Neuronal stem cell (in vitro differentiated cells): ENCODE data around the gene LRMDA.

ENCODE experiments used
- DNase-seq: peaks from one replicate; pipeline ENCODE4 v3.0.0-alpha.2; 2013; ENCODE audit warnings: low spot score
- H2AFZ ChIP-seq: one replicate; pipeline ENCODE4 v1.6.1; 2013; ENCODE audit warnings: mild to moderate bottlenecking, low read length, inconsistent platforms
- H2AK5ac ChIP-seq: 2 replicates; pipeline ENCODE4 v1.6.1; 2013; ENCODE audit warnings: low read depth, mild to moderate bottlenecking, inconsistent platforms, low read length, moderate library complexity, mixed read lengths
- H2BK120ac ChIP-seq: 2 replicates; pipeline ENCODE4 v1.6.1; 2013; ENCODE audit warnings: low read depth, mild to moderate bottlenecking, inconsistent platforms, low read length, moderate library complexity, mixed read lengths
- H2BK12ac ChIP-seq: one replicate; pipeline ENCODE4 v1.6.1; 2013; ENCODE audit warnings: low read length, inconsistent platforms
- H2BK15ac ChIP-seq: 2 replicates; pipeline ENCODE4 v1.6.1; 2013; ENCODE audit warnings: mild to moderate bottlenecking, low read length, inconsistent platforms, mixed read lengths
- H2BK5ac ChIP-seq: one replicate; pipeline ENCODE4 v1.6.1; 2013; ENCODE audit warnings: inconsistent platforms, mild to moderate bottlenecking, low read length, moderate library complexity
- H3K14ac ChIP-seq: one replicate; pipeline ENCODE4 v1.6.1; 2013; ENCODE audit warnings: low read length, inconsistent platforms
- H3K18ac ChIP-seq: 2 replicates; pipeline ENCODE4 v1.6.1; 2013; ENCODE audit warnings: low read length, inconsistent platforms
- H3K23ac ChIP-seq: 2 replicates; pipeline ENCODE4 v1.6.1; 2013; ENCODE audit warnings: low read depth, mild to moderate bottlenecking, mixed read lengths, low read length, inconsistent platforms; ENCODE audit not compliant: poor library complexity
- H3K27ac ChIP-seq: replicated peaks from 3 replicates; pipeline ENCODE4 v1.5.1; 2013; ENCODE audit warnings: low read length, inconsistent platforms
- H3K27me3 ChIP-seq, 3 experiments: 2 replicates each; pipeline ENCODE4 v1.6.1; 2013; ENCODE audit warnings: low read length in 3 of 3, mild to moderate bottlenecking in 2 of 3, inconsistent platforms in 1 of 3, low read depth in 1 of 3, mixed read lengths in 1 of 3, moderate library complexity in 1 of 3; ENCODE audit not compliant: control insufficient read depth in 3 of 3, insufficient read depth in 3 of 3
- H3K36me3 ChIP-seq, 2 donors: replicated peaks in 1 of 2; 2 replicates each; pipeline ENCODE4 v1.6.1; 2013; ENCODE audit warnings: low read length in 2 of 2; ENCODE audit not compliant: control insufficient read depth in 2 of 2, insufficient read depth in 2 of 2
- H3K4ac ChIP-seq: 2 replicates; pipeline ENCODE4 v1.6.1; 2013; ENCODE audit warnings: inconsistent platforms, mild to moderate bottlenecking, low read length, moderate library complexity
- H3K4me1 ChIP-seq, 2 donors: 1 replicate in 1 of 2; 2 replicates in 1 of 2; pipeline ENCODE4 v1.6.1; 2013; ENCODE audit warnings: low read length in 2 of 2, low read depth in 1 of 2; ENCODE audit not compliant: control insufficient read depth in 2 of 2, insufficient read depth in 1 of 2
- H3K4me2 ChIP-seq: one replicate; pipeline ENCODE4 v1.6.1; 2013; ENCODE audit warnings: mild to moderate bottlenecking, low read length, inconsistent platforms; ENCODE audit not compliant: insufficient read depth, poor library complexity, severe bottlenecking
- H3K4me3 ChIP-seq, 2 donors: 2 replicates each; pipeline ENCODE4 v1.5.1; 2013; ENCODE audit warnings: low read length in 2 of 2, mild to moderate bottlenecking in 2 of 2, inconsistent platforms in 1 of 2, moderate library complexity in 1 of 2
- H3K79me1 ChIP-seq: one replicate; pipeline ENCODE4 v1.6.1; 2013; ENCODE audit warnings: low read depth, mild to moderate bottlenecking, inconsistent platforms, low read length, moderate library complexity
- H3K9ac ChIP-seq: one replicate; pipeline ENCODE4 v1.6.1; 2013; ENCODE audit warnings: mild to moderate bottlenecking, low read depth, low read length, inconsistent platforms; ENCODE audit not compliant: poor library complexity
- H3K9me3 ChIP-seq, 2 donors: replicated peaks in 1 of 2; 2 replicates each; pipeline versions ENCODE3 to v1.6.1; 2013; ENCODE audit warnings: low read length in 2 of 2, mild to moderate bottlenecking in 2 of 2, inconsistent platforms in 1 of 2, low read depth in 1 of 2, mixed read lengths in 1 of 2, moderate library complexity in 1 of 2; ENCODE audit not compliant: control insufficient read depth in 2 of 2, insufficient read depth in 1 of 2
- H4K8ac ChIP-seq: one replicate; pipeline ENCODE4 v1.6.1; 2013; ENCODE audit warnings: low read depth, mild to moderate bottlenecking, inconsistent platforms, low read length, moderate library complexity
- H4K91ac ChIP-seq: one replicate; pipeline ENCODE4 v1.6.1; 2013; ENCODE audit warnings: low read length, low read depth, mild to moderate bottlenecking, inconsistent platforms; ENCODE audit not compliant: poor library complexity
- WGBS, 2 donors: extraction: QIAGEN DNeasy Blood & Tissue Kit; methylation state at CpG; one replicate each; pipeline ENCODE4 v1.1.7; 2013; ENCODE audit warnings: missing lambda C conversion rate in 2 of 2, mixed read lengths in 1 of 2; ENCODE audit not compliant: insufficient read length in 2 of 2, insufficient replicate concordance in 1 of 2; ENCODE audit errors: extremely low coverage in 2 of 2; 5-methylcytosine and 5-hydroxymethylcytosine counted together

LRMDA gene

GRCh38 chr10:75948583-75948982, 517.2 kb downstream of the LRMDA start:
- WGBS, 2 donors, result no CpG with 5 or more reads among the region's 3 CpGs
- Histone ChIP-seq H2AK5ac (no peak overlapping the region), H3K9ac (no peak overlapping the region), H3K14ac (no peak overlapping the region), H2BK15ac (no peak overlapping the region), H3K9me3 (no peaks in the 10 kb centered on the region), H3K4me1 (peaks cover 0 to 1% of the 10 kb centered on the region in 2 donors), H3K27ac (no peak overlapping the region), H3K36me3 (no peaks in the 10 kb centered on the region), H3K4me3 (no peak overlapping the region), H3K4me2 (no peak overlapping the region), H2BK120ac (no peak overlapping the region), H2AFZ (no peak overlapping the region), H2BK12ac (no peak overlapping the region), H3K27me3 (no peaks in the 10 kb centered on the region), H3K18ac (no peak overlapping the region), H3K23ac (no peak overlapping the region), H4K8ac (no peak overlapping the region), H3K79me1 (no peaks in the 10 kb centered on the region), H3K4ac (no peak overlapping the region), H4K91ac (no peak overlapping the region), H2BK5ac (no peak overlapping the region)
- DNase-seq, result no peak

GRCh38 chr10:75950307-75950706, 518.9 kb downstream of the LRMDA start:
- no peak overlapping the region for H3K23ac ChIP-seq
- H3K79me1 ChIP-seq, result no peaks in the 10 kb centered on the region
- no CpG with 5 or more reads among the region's 2 CpGs for WGBS, 2 donors
- H2AK5ac ChIP-seq, result no peak overlapping the region
- H3K9me3 ChIP-seq, result no peaks in the 10 kb centered on the region
- H3K18ac ChIP-seq, result no peak overlapping the region
- no peak overlapping the region for H3K14ac ChIP-seq
- no peak overlapping the region for H3K4me2 ChIP-seq
- H4K91ac ChIP-seq, result no peak overlapping the region
- H4K8ac ChIP-seq, result no peak overlapping the region
- no peaks in the 10 kb centered on the region for H3K4me1 ChIP-seq
- H3K9ac ChIP-seq, result no peak overlapping the region
- H3K4me3 ChIP-seq, result no peak overlapping the region
- H2AFZ ChIP-seq, result no peak overlapping the region
- no peak for DNase-seq
- H2BK120ac ChIP-seq, result no peak overlapping the region
- no peaks in the 10 kb centered on the region for H3K27me3 ChIP-seq
- H2BK5ac ChIP-seq, result no peak overlapping the region
- no peak overlapping the region for H2BK15ac ChIP-seq
- H3K36me3 ChIP-seq, result no peaks in the 10 kb centered on the region
- H3K27ac ChIP-seq, result no peak overlapping the region
- H3K4ac ChIP-seq, result no peak overlapping the region
- no peak overlapping the region for H2BK12ac ChIP-seq

GRCh38 chr10:75950997-75951589, 519.7 kb downstream of the LRMDA start:
- no peaks in the 10 kb centered on the region for H3K4me1 ChIP-seq
- no peak overlapping the region for H3K4ac ChIP-seq
- H3K9ac ChIP-seq, result no peak overlapping the region
- no peak overlapping the region for H4K91ac ChIP-seq
- no peak overlapping the region for H3K4me2 ChIP-seq
- no peak overlapping the region for H2AK5ac ChIP-seq
- H3K23ac ChIP-seq, result no peak overlapping the region
- H3K36me3 ChIP-seq, result no peaks in the 10 kb centered on the region
- peak overlapping the region in 1 of 2 donors; percentile 19 for H3K4me3 ChIP-seq
- H2AFZ ChIP-seq, result no peak overlapping the region
- no peak overlapping the region for H3K27ac ChIP-seq
- no peak overlapping the region for H3K18ac ChIP-seq
- no peak overlapping the region for H2BK5ac ChIP-seq
- DNase-seq, result no peak
- H3K79me1 ChIP-seq, result no peaks in the 10 kb centered on the region
- WGBS, 2 donors, result no CpG with 5 or more reads among the region's 7 CpGs
- H3K9me3 ChIP-seq, result no peaks in the 10 kb centered on the region
- H3K27me3 ChIP-seq, result no peaks in the 10 kb centered on the region
- no peak overlapping the region for H2BK120ac ChIP-seq
- no peak overlapping the region for H2BK12ac ChIP-seq
- no peak overlapping the region for H2BK15ac ChIP-seq
- H4K8ac ChIP-seq, result no peak overlapping the region
- no peak overlapping the region for H3K14ac ChIP-seq

- H3K27me3 ChIP-seq, result no peaks in the 10 kb centered on the region
- no peak overlapping the region for H2BK12ac ChIP-seq
- no peak overlapping the region for H2BK120ac ChIP-seq
- H2AFZ ChIP-seq, result no peak overlapping the region
- no peak overlapping the region for H3K9ac ChIP-seq
- no peak overlapping the region for H3K4ac ChIP-seq
- no peak overlapping the region for H4K91ac ChIP-seq
- H3K4me3 ChIP-seq, result no peak overlapping the region
- no peak overlapping the region for H3K4me2 ChIP-seq
- H3K18ac ChIP-seq, result no peak overlapping the region
- H2BK15ac ChIP-seq, result no peak overlapping the region
- no peak overlapping the region for H3K14ac ChIP-seq
- no peak overlapping the region for H3K23ac ChIP-seq
- no peak overlapping the region for H2BK5ac ChIP-seq
- H3K9me3 ChIP-seq, result no peaks in the 10 kb centered on the region
- no peaks in the 10 kb centered on the region for H3K4me1 ChIP-seq
- no CpG with 5 or more reads among the region's 7 CpGs for WGBS, 2 donors
- no peak for DNase-seq
- no peaks in the 10 kb centered on the region for H3K79me1 ChIP-seq
- H2AK5ac ChIP-seq, result no peak overlapping the region
- H3K27ac ChIP-seq, result no peak overlapping the region
- no peak overlapping the region for H4K8ac ChIP-seq
- no peaks in the 10 kb centered on the region for H3K36me3 ChIP-seq
These were observed 520.2 kb downstream of the LRMDA start for GRCh38 chr10:75951627-75952026.
